ENCODE data around the gene RIC8B.
"Not testable (repeated sequence)": the region's sequence is repeated elsewhere in the genome, so short reads cannot be mapped to it uniquely, and the experiment has no call there.

The RIC8B gene

GRCh38 chr12:106774005-106774807, at the start of gene RIC8B:
Gene RIC8B, plus strand, starts transcription at chr12:106774682. Its CDS starts 64 bp downstream, at chr12:106774746.
- DNase-seq, result no peak

- no peak for DNase-seq
Observed at GRCh38 chr12:106724934-106725333, 49.5 kb upstream of the RIC8B start.

GRCh38 chr12:106726603-106727202, 47.8 kb upstream of the RIC8B start:
- not testable (repeated sequence) for DNase-seq

GRCh38 chr12:106729611-106730010, 44.9 kb upstream of the RIC8B start:
- DNase-seq, result no peak

- DNase-seq, result no peak
Observed at GRCh38 chr12:106732890-106733289, 41.6 kb upstream of the RIC8B start.

GRCh38 chr12:106733660-106734059, 40.8 kb upstream of the RIC8B start:
- DNase-seq, result no peak

- DNase-seq, result no peak
Observed at GRCh38 chr12:106736051-106736957, 38.2 kb upstream of the RIC8B start.

- DNase-seq, result no peak
Observed at GRCh38 chr12:106739318-106739717, 35.2 kb upstream of the RIC8B start.

GRCh38 chr12:106739815-106740530, 34.5 kb upstream of the RIC8B start:
- no peak for DNase-seq

- no peak for DNase-seq
Observed at GRCh38 chr12:106740818-106741217, 33.7 kb upstream of the RIC8B start.

- DNase-seq, result no peak
Observed at GRCh38 chr12:106741247-106741646, 33.2 kb upstream of the RIC8B start.

- DNase-seq, result no peak
Observed at GRCh38 chr12:106743270-106743988, 31.1 kb upstream of the RIC8B start.

GRCh38 chr12:106744600-106744999, 29.9 kb upstream of the RIC8B start:
- no peak for DNase-seq

GRCh38 chr12:106745181-106745745, 29.2 kb upstream of the RIC8B start:
- DNase-seq, result no peak

GRCh38 chr12:106747973-106748436, 26.5 kb upstream of the RIC8B start:
- no peak for DNase-seq

- DNase-seq, result peak; percentile 12
Observed at GRCh38 chr12:106750524-106750923, 24.0 kb upstream of the RIC8B start.

GRCh38 chr12:106753526-106753925, 21.0 kb upstream of the RIC8B start:
- no peak for DNase-seq

GRCh38 chr12:106754331-106754730, 20.2 kb upstream of the RIC8B start:
- no peak for DNase-seq

GRCh38 chr12:106757623-106758348, 16.7 kb upstream of the RIC8B start:
- no peak for DNase-seq

GRCh38 chr12:106758349-106759110, 16.0 kb upstream of the RIC8B start:
- no peak for DNase-seq
